Kidney (tissue), 14 donors: ENCODE results near the gene BSND. TPM values are rescaled to one million over a fixed set of nuclear protein-coding genes. Genes with fewer than 3 reads are reported as not detected.

Experiments
- DNase-seq, 5 donors: peaks; one replicate each; pipeline ENCODE4 v3.0.0-alpha.2; 2013 to 2020
- FAIRE-seq: peaks from 2 replicates; lab custom pipeline; 2012; peaks lifted over from hg19 to GRCh38; lab: Jason Lieb, UNC
- H3K27ac ChIP-seq, 2 donors: one replicate each; pipeline ENCODE4 v1.7.0; 2013; ENCODE audit warnings: low read depth in 2 of 2, low read length in 2 of 2, inconsistent platforms in 1 of 2
- H3K27me3 ChIP-seq: one replicate; pipeline ENCODE4 v1.7.1; 2013; ENCODE audit warnings: low read length, inconsistent platforms; ENCODE audit not compliant: control insufficient read depth, insufficient read depth
- H3K36me3 ChIP-seq, 3 donors: one replicate each; pipeline versions ENCODE4 v1.7.0 to v1.7.1; 2013; ENCODE audit warnings: low read length in 3 of 3, control low read depth in 1 of 3, inconsistent platforms in 1 of 3; ENCODE audit not compliant: insufficient read depth in 3 of 3, control insufficient read depth in 2 of 3
- H3K4me1 ChIP-seq, 3 donors: one replicate each; pipeline versions ENCODE4 v1.7.0 to v1.7.1; 2013; ENCODE audit warnings: low read length in 3 of 3, inconsistent platforms in 1 of 3, low read depth in 1 of 3; ENCODE audit not compliant: control insufficient read depth in 2 of 3, insufficient read depth in 2 of 3
- H3K4me3 ChIP-seq, 3 donors: one replicate each; pipeline versions ENCODE4 v1.7.0 to v1.8.1; 2013; ENCODE audit warnings: low read length in 3 of 3, control low read depth in 1 of 3, inconsistent platforms in 1 of 3
- H3K9ac ChIP-seq, 3 donors: one replicate each; pipeline versions ENCODE4 v1.7.0 to v1.7.1; 2013; ENCODE audit warnings: low read length in 3 of 3, control low read depth in 1 of 3, inconsistent platforms in 1 of 3
- H3K9me3 ChIP-seq, 3 donors: one replicate each; pipeline versions ENCODE4 v1.7.0 to v1.7.1; 2013; ENCODE audit warnings: low read length in 3 of 3, control low read depth in 1 of 3, inconsistent platforms in 1 of 3; ENCODE audit not compliant: control insufficient read depth in 2 of 3, insufficient read depth in 1 of 3
- CTCF ChIP-seq: IDR thresholded peaks from 3 replicates; pipeline ENCODE4 v1.5.1; 2012; ENCODE audit warnings: mild to moderate bottlenecking, moderate library complexity, borderline replicate concordance; ENCODE audit not compliant: insufficient read depth; ENCODE audit errors: extremely low read depth
- intact Hi-C: fragments of 100-400 bp; cut with DNase I; formaldehyde crosslinking; loops from one replicate; pipeline ENCODE4 v1.11.1; 2022
- polyA plus RNA-seq: library from polyadenylated mRNA; stranded (reverse); fragments of 350-450 nt; fragmentation: Illumina TruSeq; extraction: RNeasy Lipid Tissue Mini Kit (QIAGEN cat#74804); gene quantifications from one replicate; pipeline ENCODE4 v1.2.3, GENCODE V29; 2014; ENCODE audit warnings: low read depth, low replicate concordance; ENCODE audit not compliant: insufficient read depth
- total RNA-seq: library from RNA; stranded (reverse); fragmentation: NEBNext Ultra II Directional; extraction: Animal tissue kit (Norgen Biotek cat#: 25700); gene quantifications from one replicate; pipeline ENCODE4 v1.2.1, GENCODE V29; 2021
- donor health status: control.
- donor health status: control.
- donor health status: control.
- donor health status: control.
- donor health status: control.
- donor health status: DM: yes; HTN: yes; CAD: no.
- donor health status: Normal renal cell carcinoma (clear cell type).

The BSND gene
- total and polyA plus RNA-seq, 2 donors from 2014 or later: 1.4 to 22.7 TPM

- Histone ChIP-seq H3K27ac (no peak overlapping the region), H3K9me3 (no peaks in the 10 kb centered on the region), H3K4me1 (peaks cover 0 to 3% (median 0%) of the 10 kb centered on the region in 3 donors), H3K36me3 (no peaks in the 10 kb centered on the region), H3K27me3 (no peaks in the 10 kb centered on the region), H3K9ac (no peak overlapping the region), H3K4me3 (no peak overlapping the region)
- FAIRE-seq (no peak), DNase-seq (peak in 1 of 5 donors; percentile 25)
- intact Hi-C loops: no loop called here
- TF ChIP-seq CTCF: no peak
Measured at GRCh38 chr1:54968551-54968950, 30.2 kb upstream of the BSND start.

- FAIRE-seq (no peak), DNase-seq (peak in 1 of 5 donors; percentile 19)
- no peak overlapping the region for H3K27ac ChIP-seq
- intact Hi-C loops: no loop called here
- H3K27me3 ChIP-seq: no peaks in the 10 kb centered on the region
- no peaks in the 10 kb centered on the region for H3K9me3 ChIP-seq
- no peak overlapping the region for H3K9ac ChIP-seq
- H3K4me1 ChIP-seq: peaks cover 0 to 3% (median 0%) of the 10 kb centered on the region in 3 donors
- TF ChIP-seq CTCF: no peak
- H3K4me3 ChIP-seq: no peak overlapping the region
- no peaks in the 10 kb centered on the region for H3K36me3 ChIP-seq
Measured at GRCh38 chr1:54969879-54970278, 28.9 kb upstream of the BSND start.

DNA sequence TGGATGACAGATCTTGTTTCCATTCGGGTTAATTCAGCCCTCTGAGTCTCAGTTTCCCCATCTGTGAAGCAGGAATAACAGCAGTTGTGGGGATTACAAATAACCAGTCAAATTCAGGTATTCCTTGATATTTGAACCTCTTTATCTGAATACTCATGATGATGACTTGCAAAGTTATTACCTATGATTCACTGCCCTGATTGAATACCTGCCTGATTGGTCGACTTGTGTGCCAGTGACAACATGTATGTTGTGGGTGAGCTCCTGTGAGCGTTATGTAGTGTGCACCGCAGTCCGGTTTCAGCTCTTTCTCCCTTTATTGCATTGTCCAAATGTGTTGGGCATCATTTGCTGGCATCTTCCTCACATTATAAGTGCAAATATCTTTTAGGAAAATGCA is 27.8 kb upstream of the BSND start:
- H3K27me3 ChIP-seq: no peaks in the 10 kb centered on the region
- FAIRE-seq (no peak), DNase-seq (no peak)
- intact Hi-C loops: no loop called here
- H3K4me1 ChIP-seq: peaks cover 0 to 3% (median 0%) of the 10 kb centered on the region in 3 donors
- no peak overlapping the region for H3K27ac ChIP-seq
- no peak overlapping the region for H3K9ac ChIP-seq
- TF ChIP-seq CTCF: no peak
- H3K36me3 ChIP-seq: no peaks in the 10 kb centered on the region
- no peak overlapping the region for H3K4me3 ChIP-seq
- no peaks in the 10 kb centered on the region for H3K9me3 ChIP-seq

DNA sequence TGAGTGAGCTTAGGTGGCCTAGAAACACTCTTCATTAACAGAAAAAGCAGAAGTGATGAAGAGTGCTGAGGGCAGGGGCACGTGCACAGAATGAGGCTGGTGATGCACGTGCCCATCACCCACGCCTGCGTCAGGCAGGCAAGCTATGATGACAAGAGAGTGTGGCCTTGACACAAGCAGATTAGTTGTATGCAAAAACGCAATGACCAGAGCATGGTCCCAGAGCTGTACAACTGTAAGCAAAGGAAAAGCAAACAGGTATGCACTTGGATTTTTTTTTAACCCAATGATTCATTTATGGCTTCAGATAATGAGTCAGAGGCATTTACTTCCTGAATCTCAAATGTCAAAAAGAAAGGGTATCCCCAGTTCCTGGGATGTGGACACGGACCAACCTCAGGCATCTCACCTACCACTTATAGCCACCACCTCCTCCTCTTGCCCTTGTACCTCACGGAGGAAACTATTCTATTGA is 27.4 kb upstream of the BSND start:
- intact Hi-C loops: no loop called here
- FAIRE-seq (no peak), DNase-seq (peak in 1 of 5 donors; percentile 41)
- no peak overlapping the region for H3K4me3 ChIP-seq
- TF ChIP-seq CTCF: no peak
- no peak overlapping the region for H3K9ac ChIP-seq
- peaks cover 0 to 3% (median 0%) of the 10 kb centered on the region in 3 donors for H3K4me1 ChIP-seq
- no peaks in the 10 kb centered on the region for H3K36me3 ChIP-seq
- no peak overlapping the region for H3K27ac ChIP-seq
- no peaks in the 10 kb centered on the region for H3K9me3 ChIP-seq
- H3K27me3 ChIP-seq: no peaks in the 10 kb centered on the region
